Endothelial cell of umbilical vein (primary cell): ENCODE measurements around the gene FUT8. TPM values are rescaled to one million over a fixed set of nuclear protein-coding genes. Genes with fewer than 3 reads are reported as not detected.

Experiments used
- BruUV-seq: library from RNA; stranded (reverse); fragments of 400-500 nt; replicated peaks from 2 replicates; lab custom pipeline; 2021; lab: Mats Ljungman, UMichigan
- CTCF ChIA-PET: fragments of 300-600, 350-600 bp; sonication (Branson Sonifier 250); formaldehyde crosslinking; loops from one replicate; lab custom pipeline; 2021; ENCODE audit warnings: antibody characterized with exemption, inconsistent platforms; lab: Charles Lee
- POLR2A ChIA-PET: fragments of 300-600, 350-600 bp; sonication (Branson Sonifier 250); formaldehyde crosslinking; loops from one replicate; lab custom pipeline; 2021; ENCODE audit warnings: antibody characterized with exemption, inconsistent platforms; lab: Charles Lee
- DNase-seq: peaks from one replicate; pipeline ENCODE4 v3.0.0-alpha.2; 2011; ENCODE audit warnings: low read depth, low spot score
- FAIRE-seq: peaks from 2 replicates; lab custom pipeline; 2011; peaks lifted over from hg19 to GRCh38; lab: Jason Lieb, UNC
- H2AFZ ChIP-seq: 2 replicates; pipeline ENCODE4 v1.6.0; 2012; ENCODE audit warnings: low read depth, low read length, control low read depth, inconsistent platforms
- H3K27ac ChIP-seq: 2 replicates; pipeline ENCODE4 v1.5.1; 2011; ENCODE audit warnings: low read depth, mild to moderate bottlenecking, control low read depth, low read length, moderate library complexity; ENCODE audit not compliant: insufficient read depth
- H3K27me3 ChIP-seq, 2 experiments: 2 replicates each; pipeline versions ENCODE4 v1.6.0 to v1.6.1; 2011; ENCODE audit warnings: low read length in 2 of 2, mixed read lengths in 1 of 2; ENCODE audit not compliant: control insufficient read depth in 2 of 2, insufficient read depth in 2 of 2
- H3K36me3 ChIP-seq, 2 experiments: 2 replicates in 1 of 2; 3 replicates in 1 of 2; pipeline ENCODE4 v1.5.1; 2011; ENCODE audit warnings: low read length in 2 of 2, mild to moderate bottlenecking in 1 of 2, moderate library complexity in 1 of 2; ENCODE audit not compliant: control insufficient read depth in 2 of 2, insufficient read depth in 2 of 2; ENCODE audit errors: extremely low read depth in 1 of 2
- H3K4me1 ChIP-seq: 3 replicates; pipeline ENCODE4 v1.5.1; 2011; ENCODE audit warnings: mild to moderate bottlenecking, low read length; ENCODE audit not compliant: control insufficient read depth, insufficient read depth; ENCODE audit errors: extremely low read depth
- H3K4me2 ChIP-seq: 2 replicates; pipeline ENCODE4 v1.6.1; 2011; ENCODE audit warnings: low read length, control low read depth, mixed read lengths; ENCODE audit not compliant: insufficient read depth
- H3K4me3 ChIP-seq, 3 experiments: fragments of 200-600 bp in 1 of 3; sonication (generic), shearing (Covaris generic) in 1 of 3; replicated peaks in 1 of 3; 2 replicates each; pipeline ENCODE4 v1.5.1; 2011 to 2016; ENCODE audit warnings: control low read depth in 3 of 3, low read length in 3 of 3, mild to moderate bottlenecking in 2 of 3, inconsistent platforms in 1 of 3, low read depth in 1 of 3, moderate library complexity in 1 of 3; ENCODE audit not compliant: insufficient read depth in 1 of 3
- H3K79me2 ChIP-seq: 2 replicates; pipeline ENCODE4 v1.6.0; 2012; ENCODE audit warnings: low read length, inconsistent platforms; ENCODE audit not compliant: control insufficient read depth, insufficient read depth
- H3K9ac ChIP-seq: replicated peaks from 2 replicates; pipeline ENCODE3; 2011; ENCODE audit warnings: low read length, control low read depth; ENCODE audit not compliant: insufficient read depth; ENCODE audit errors: extremely low read depth
- H3K9me1 ChIP-seq: replicated peaks from 3 replicates; pipeline ENCODE4 v1.6.0; 2011; ENCODE audit warnings: mild to moderate bottlenecking, low read length; ENCODE audit not compliant: control insufficient read depth, insufficient read depth; ENCODE audit errors: extremely low read depth
- H3K9me3 ChIP-seq: replicated peaks from 2 replicates; pipeline ENCODE4 v1.5.1; 2012; ENCODE audit warnings: low read length, inconsistent platforms; ENCODE audit not compliant: control insufficient read depth, insufficient read depth
- H4K20me1 ChIP-seq: replicated peaks from 2 replicates; pipeline ENCODE3; 2011; ENCODE audit warnings: mild to moderate bottlenecking, low read length; ENCODE audit not compliant: control insufficient read depth, insufficient read depth; ENCODE audit errors: extremely low read depth
- EZH2 ChIP-seq: IDR thresholded peaks from 2 replicates; pipeline ENCODE4 v1.6.1; 2012; ENCODE audit warnings: borderline replicate concordance, low read depth, mild to moderate bottlenecking, moderate library complexity, low read length, inconsistent platforms; ENCODE audit not compliant: severe bottlenecking
- FOS ChIP-seq: IDR thresholded peaks from 2 replicates; pipeline ENCODE4 v1.6.1; 2011; ENCODE audit warnings: mild to moderate bottlenecking, low read length, moderate library complexity, borderline replicate concordance; ENCODE audit not compliant: insufficient read depth
- GATA2 ChIP-seq: IDR thresholded peaks from 2 replicates; pipeline ENCODE4 v1.7.0; 2011; ENCODE audit warnings: low read depth, mild to moderate bottlenecking, moderate library complexity, mixed read lengths, low read length; ENCODE audit not compliant: insufficient read length, insufficient read depth
- JUN ChIP-seq: IDR thresholded peaks from 2 replicates; pipeline ENCODE4 v1.6.1; 2011; ENCODE audit warnings: borderline replicate concordance, low read depth; ENCODE audit not compliant: insufficient read length, insufficient read depth
- MYC ChIP-seq: IDR thresholded peaks from one replicate; pipeline ENCODE4 v1.6.1; 2011; ENCODE audit warnings: mild to moderate bottlenecking, low read depth, low read length
- POLR2A ChIP-seq: IDR thresholded peaks from 2 replicates; pipeline ENCODE4 v1.6.1; 2012; ENCODE audit warnings: low read depth, mild to moderate bottlenecking, control low read depth, low read length
- POLR2AphosphoS5 ChIP-seq: IDR thresholded peaks from 2 replicates; pipeline ENCODE4 v1.6.1; 2012; ENCODE audit warnings: low read depth, mild to moderate bottlenecking, control low read depth, low read length, moderate library complexity; ENCODE audit not compliant: insufficient read depth
- dilution Hi-C: fragments of 300-500 bp; cut with MboI; formaldehyde crosslinking; loops from one replicate; pipeline ENCODE4 v1.15.0; 2019; ENCODE audit warnings: low sequenced_read_pairs; ENCODE audit not compliant: extremely low pct_ligation_motif_present
- intact Hi-C: fragments of 100-400 bp; cut with micrococcal nuclease; formaldehyde crosslinking; loops from one replicate; pipeline ENCODE4 v1.10.0; 2022
- polyA plus RNA-seq, 4 experiments: library from polyadenylated mRNA; depleted of rRNA in 3 of 4; stranded (reverse) in 3 of 4; unstranded in 1 of 4; fragments of >200 nt; gene quantifications; 2 replicates each; pipeline versions ENCODE4 v1.2.1 to v1.2.3, GENCODE V29; 2011 to 2012; ENCODE audit warnings: missing spikeins in 1 of 4
- total RNA-seq: library from RNA; stranded (reverse); gene quantifications from 2 replicates; pipeline ENCODE4 v1.2.3, GENCODE V29; 2021
- TF ChIP-seq, protein P1 (sequence below): IDR thresholded peaks from 2 replicates; pipeline ENCODE4 v1.6.1; 2011; ENCODE audit not compliant: insufficient read depth, insufficient read length
- TF ChIP-seq, protein P2 (sequence below), 2 donors: IDR thresholded peaks; 1 replicate in 1 of 2; 2 replicates in 1 of 2; pipeline ENCODE4 v1.5.1; 2011; ENCODE audit warnings: low read length in 2 of 2, mild to moderate bottlenecking in 2 of 2, moderate library complexity in 2 of 2, control low read depth in 1 of 2, inconsistent platforms in 1 of 2, low read depth in 1 of 2; ENCODE audit not compliant: insufficient read depth in 1 of 2; ENCODE audit errors: extremely low read depth in 1 of 2

Gene FUT8
- total and polyA plus RNA-seq, 2 donors (not counting 3 experiments of a cell fraction or from before 2014, with no cell fraction given), result 16.7 to 38.8 TPM

DNA sequence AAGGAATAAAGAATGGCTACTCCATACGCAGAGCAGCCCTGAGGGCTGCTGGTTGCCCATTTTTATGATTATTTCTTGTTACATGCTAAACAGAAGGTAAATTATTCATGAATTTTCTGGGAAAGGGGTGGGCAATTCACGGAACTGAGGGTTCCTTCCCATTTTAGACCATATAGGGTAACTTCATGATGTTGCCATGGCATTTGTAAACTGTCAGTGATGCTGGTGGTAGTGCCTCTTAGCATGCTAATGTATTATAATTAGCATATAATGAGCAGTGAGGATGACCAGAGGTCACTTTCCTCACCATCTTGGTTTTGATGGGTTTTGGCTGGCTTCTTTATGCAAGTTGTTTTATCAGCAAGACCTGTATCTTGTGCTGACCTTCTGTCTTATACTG, 273.0 kb downstream of the FUT8 start:
- intact Hi-C loops, result no loop called here
- POLR2A ChIA-PET, result no interaction called here

More for the DNA sequence above, 273.0 kb downstream of the FUT8 start:
- no TSS peak for BruUV-seq
- Histone ChIP-seq H3K79me2 (no peaks in the 10 kb centered on the region), H3K27ac (no peak overlapping the region), H3K36me3 (no peaks in the 10 kb centered on the region), H3K4me3 (no peak overlapping the region), H3K9ac (no peak overlapping the region), H4K20me1 (no peaks in the 10 kb centered on the region), H2AFZ (no peak overlapping the region), H3K9me3 (no peaks in the 10 kb centered on the region), H3K4me1 (no peaks in the 10 kb centered on the region), H3K27me3 (no peaks in the 10 kb centered on the region), H3K9me1 (no peaks in the 10 kb centered on the region), H3K4me2 (no peak overlapping the region)
- no peak for FAIRE-seq
- dilution Hi-C loops, result no loop called here
- CTCF ChIA-PET, result interaction anchor here (1.0 kb wide), 1 partner anchor 94 kb away, joined by 3 read pairs; no protein-coding TSS in a partner anchor
- TF ChIP-seq POLR2AphosphoS5, result no peak
- no peak for TF ChIP-seq FOS
- no peak for TF ChIP-seq POLR2A
- no peak for TF ChIP-seq EZH2
- TF ChIP-seq, protein P1, sequence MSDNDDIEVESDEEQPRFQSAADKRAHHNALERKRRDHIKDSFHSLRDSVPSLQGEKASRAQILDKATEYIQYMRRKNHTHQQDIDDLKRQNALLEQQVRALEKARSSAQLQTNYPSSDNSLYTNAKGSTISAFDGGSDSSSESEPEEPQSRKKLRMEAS, result no peak
- no peak for TF ChIP-seq MYC
- TF ChIP-seq GATA2, result no peak
- TF ChIP-seq, protein P2, sequence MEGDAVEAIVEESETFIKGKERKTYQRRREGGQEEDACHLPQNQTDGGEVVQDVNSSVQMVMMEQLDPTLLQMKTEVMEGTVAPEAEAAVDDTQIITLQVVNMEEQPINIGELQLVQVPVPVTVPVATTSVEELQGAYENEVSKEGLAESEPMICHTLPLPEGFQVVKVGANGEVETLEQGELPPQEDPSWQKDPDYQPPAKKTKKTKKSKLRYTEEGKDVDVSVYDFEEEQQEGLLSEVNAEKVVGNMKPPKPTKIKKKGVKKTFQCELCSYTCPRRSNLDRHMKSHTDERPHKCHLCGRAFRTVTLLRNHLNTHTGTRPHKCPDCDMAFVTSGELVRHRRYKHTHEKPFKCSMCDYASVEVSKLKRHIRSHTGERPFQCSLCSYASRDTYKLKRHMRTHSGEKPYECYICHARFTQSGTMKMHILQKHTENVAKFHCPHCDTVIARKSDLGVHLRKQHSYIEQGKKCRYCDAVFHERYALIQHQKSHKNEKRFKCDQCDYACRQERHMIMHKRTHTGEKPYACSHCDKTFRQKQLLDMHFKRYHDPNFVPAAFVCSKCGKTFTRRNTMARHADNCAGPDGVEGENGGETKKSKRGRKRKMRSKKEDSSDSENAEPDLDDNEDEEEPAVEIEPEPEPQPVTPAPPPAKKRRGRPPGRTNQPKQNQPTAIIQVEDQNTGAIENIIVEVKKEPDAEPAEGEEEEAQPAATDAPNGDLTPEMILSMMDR (IDR thresholded peaks at IDR 0.05; ENCODE audit: extremely low read depth in 1 of 2, insufficient read depth in 1 of 2, low read depth in 1 of 2, low read length in 2 of 2), result no peak
- no peak for TF ChIP-seq JUN
- DNase-seq, result no peak
